ENCODE results near the gene OR10K1. TPM values are rescaled to one million over a fixed set of nuclear protein-coding genes. Genes with fewer than 3 reads are reported as not detected.

The OR10K1 gene
- total RNA-seq, 1 donor from 2014 or later: not detected

DNA sequence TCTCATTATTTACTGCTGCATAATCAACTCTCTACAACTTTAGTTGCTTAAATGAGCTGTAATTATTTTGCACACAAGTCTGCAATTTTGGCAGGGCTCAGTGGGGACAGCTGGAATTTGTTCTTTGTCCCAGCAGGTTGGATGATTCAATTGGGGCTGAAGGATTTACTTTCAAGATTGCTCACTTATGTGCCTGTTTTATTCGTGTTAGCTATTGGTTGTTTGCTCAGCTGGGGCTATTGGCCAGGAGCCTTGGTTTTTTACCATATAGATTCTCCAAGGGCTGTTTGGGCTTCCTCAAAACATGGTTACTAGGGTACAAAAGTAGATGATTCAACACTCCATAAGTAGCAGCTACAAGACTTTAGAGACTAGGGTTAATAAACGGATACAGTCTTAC, 23.8 kb downstream of the OR10K1 start:
- Histone ChIP-seq H4K20me1 (ENCODE audit: insufficient read depth, low read length) (no peaks in the 10 kb centered on the region), H3K9me3 (ENCODE audit: insufficient read depth, low read depth, low read length) (no peaks in the 10 kb centered on the region), H3K27me3 (ENCODE audit: insufficient read depth, low read length) (no peaks in the 10 kb centered on the region), H3K27ac (ENCODE audit: low read depth, low read length) (no peak overlapping the region), H3K4me2 (ENCODE audit: low read length) (no peak overlapping the region), H3K36me3 (ENCODE audit: insufficient read depth, low read length) (no peaks in the 10 kb centered on the region), H2AFZ (ENCODE audit: low read depth, low read length) (no peak overlapping the region), H3K79me2 (ENCODE audit: insufficient read depth, low read length) (no peaks in the 10 kb centered on the region), H3K9ac (ENCODE audit: low read length) (no peak overlapping the region), H3K4me3 (ENCODE audit: insufficient read depth, low read depth, low read length) (no peak overlapping the region), H3K4me1 (ENCODE audit: insufficient read depth, low read length) (no peaks in the 10 kb centered on the region)
- FAIRE-seq (no peak), DNase-seq (ENCODE audit: low read depth) (no peak)
- Mint-ChIP-seq H3K4me3 (ENCODE audit: unreplicated experiment) (no peak overlapping the region), H3K36me3 (ENCODE audit: low read depth, unreplicated experiment) (no peaks in the 10 kb centered on the region), H3K4me1 (ENCODE audit: low read depth, unreplicated experiment) (no peaks in the 10 kb centered on the region), H3K27me3 (ENCODE audit: low read depth, unreplicated experiment) (no peaks in the 10 kb centered on the region), H3K27ac (ENCODE audit: unreplicated experiment) (no peak overlapping the region), H3K9me3 (ENCODE audit: unreplicated experiment) (no peaks in the 10 kb centered on the region)
- TF ChIP-seq EZH2 (IDR thresholded peaks at IDR 0.05; ENCODE audit: insufficient read depth, low read length): no peak
- TF ChIP-seq, protein P1, sequence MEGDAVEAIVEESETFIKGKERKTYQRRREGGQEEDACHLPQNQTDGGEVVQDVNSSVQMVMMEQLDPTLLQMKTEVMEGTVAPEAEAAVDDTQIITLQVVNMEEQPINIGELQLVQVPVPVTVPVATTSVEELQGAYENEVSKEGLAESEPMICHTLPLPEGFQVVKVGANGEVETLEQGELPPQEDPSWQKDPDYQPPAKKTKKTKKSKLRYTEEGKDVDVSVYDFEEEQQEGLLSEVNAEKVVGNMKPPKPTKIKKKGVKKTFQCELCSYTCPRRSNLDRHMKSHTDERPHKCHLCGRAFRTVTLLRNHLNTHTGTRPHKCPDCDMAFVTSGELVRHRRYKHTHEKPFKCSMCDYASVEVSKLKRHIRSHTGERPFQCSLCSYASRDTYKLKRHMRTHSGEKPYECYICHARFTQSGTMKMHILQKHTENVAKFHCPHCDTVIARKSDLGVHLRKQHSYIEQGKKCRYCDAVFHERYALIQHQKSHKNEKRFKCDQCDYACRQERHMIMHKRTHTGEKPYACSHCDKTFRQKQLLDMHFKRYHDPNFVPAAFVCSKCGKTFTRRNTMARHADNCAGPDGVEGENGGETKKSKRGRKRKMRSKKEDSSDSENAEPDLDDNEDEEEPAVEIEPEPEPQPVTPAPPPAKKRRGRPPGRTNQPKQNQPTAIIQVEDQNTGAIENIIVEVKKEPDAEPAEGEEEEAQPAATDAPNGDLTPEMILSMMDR (IDR thresholded peaks at IDR 0.05; ENCODE audit: insufficient read depth, low read depth, low read length): no peak

DNA sequence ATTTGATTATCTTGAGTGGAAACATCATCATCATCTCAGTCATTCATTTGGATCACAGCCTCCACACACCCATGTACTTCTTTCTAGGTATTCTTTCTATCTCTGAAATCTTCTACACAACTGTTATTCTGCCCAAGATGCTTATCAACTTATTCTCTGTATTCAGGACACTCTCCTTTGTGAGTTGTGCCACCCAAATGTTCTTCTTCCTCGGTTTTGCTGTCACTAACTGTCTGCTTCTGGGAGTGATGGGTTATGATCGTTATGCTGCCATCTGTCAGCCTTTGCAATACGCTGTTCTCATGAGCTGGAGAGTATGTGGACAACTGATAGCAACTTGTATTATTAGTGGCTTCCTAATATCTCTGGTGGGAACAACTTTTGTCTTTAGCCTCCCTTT, 29.7 kb downstream of the OR10K1 start:
- H3K36me3 Mint-ChIP-seq (ENCODE audit: low read depth, unreplicated experiment): no peaks in the 10 kb centered on the region
- H3K27ac Mint-ChIP-seq (ENCODE audit: unreplicated experiment): no peak overlapping the region
- FAIRE-seq (no peak), DNase-seq (ENCODE audit: low read depth) (no peak)
- H3K4me1 ChIP-seq (ENCODE audit: insufficient read depth, low read length): no peaks in the 10 kb centered on the region
- no peaks in the 10 kb centered on the region for H3K27me3 ChIP-seq (ENCODE audit: insufficient read depth, low read length)
- H3K4me1 Mint-ChIP-seq (ENCODE audit: low read depth, unreplicated experiment): no peaks in the 10 kb centered on the region
- H3K27me3 Mint-ChIP-seq (ENCODE audit: low read depth, unreplicated experiment): no peaks in the 10 kb centered on the region
- H4K20me1 ChIP-seq (ENCODE audit: insufficient read depth, low read length): no peaks in the 10 kb centered on the region
- no peaks in the 10 kb centered on the region for H3K9me3 Mint-ChIP-seq (ENCODE audit: unreplicated experiment)
- no peak overlapping the region for H3K4me3 ChIP-seq (ENCODE audit: insufficient read depth, low read depth, low read length)
- no peak overlapping the region for H3K4me3 Mint-ChIP-seq (ENCODE audit: unreplicated experiment)
- H2AFZ ChIP-seq (ENCODE audit: low read depth, low read length): no peak overlapping the region
- H3K9ac ChIP-seq (ENCODE audit: low read length): no peak overlapping the region
- H3K36me3 ChIP-seq (ENCODE audit: insufficient read depth, low read length): no peaks in the 10 kb centered on the region
- H3K4me2 ChIP-seq (ENCODE audit: low read length): no peak overlapping the region
- TF ChIP-seq, protein P1 (IDR thresholded peaks at IDR 0.05; ENCODE audit: insufficient read depth, low read depth, low read length): no peak
- TF ChIP-seq EZH2 (IDR thresholded peaks at IDR 0.05; ENCODE audit: insufficient read depth, low read length): no peak
- H3K9me3 ChIP-seq (ENCODE audit: insufficient read depth, low read depth, low read length): no peaks in the 10 kb centered on the region
- H3K79me2 ChIP-seq (ENCODE audit: insufficient read depth, low read length): no peaks in the 10 kb centered on the region
- H3K27ac ChIP-seq (ENCODE audit: low read depth, low read length): no peak overlapping the region

DNA sequence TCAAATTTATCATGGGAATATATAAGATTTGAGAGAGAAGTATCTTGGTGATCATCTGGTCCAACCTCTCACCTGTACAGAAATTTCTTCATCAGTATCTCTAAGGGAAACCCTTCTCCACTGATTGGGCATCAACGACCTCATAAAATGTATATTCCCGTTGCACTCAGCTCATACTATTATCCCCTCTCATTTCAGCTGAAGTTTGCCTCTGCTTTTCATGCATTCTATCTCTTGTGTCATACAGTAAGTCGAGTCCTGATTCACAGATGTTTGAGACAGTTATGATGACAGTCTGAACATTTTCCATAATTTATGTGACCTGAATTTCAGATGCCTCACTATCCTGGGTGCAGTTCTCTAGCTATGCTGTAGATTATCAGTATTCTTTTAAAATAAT, 31.4 kb downstream of the OR10K1 start:
- H3K27ac ChIP-seq (ENCODE audit: low read depth, low read length): no peak overlapping the region
- H3K9ac ChIP-seq (ENCODE audit: low read length): no peak overlapping the region
- H3K4me3 Mint-ChIP-seq (ENCODE audit: unreplicated experiment): no peak overlapping the region
- FAIRE-seq (no peak), DNase-seq (ENCODE audit: low read depth) (no peak)
- H2AFZ ChIP-seq (ENCODE audit: low read depth, low read length): no peak overlapping the region
- no peaks in the 10 kb centered on the region for H3K36me3 ChIP-seq (ENCODE audit: insufficient read depth, low read length)
- no peaks in the 10 kb centered on the region for H3K9me3 Mint-ChIP-seq (ENCODE audit: unreplicated experiment)
- H3K79me2 ChIP-seq (ENCODE audit: insufficient read depth, low read length): no peaks in the 10 kb centered on the region
- no peak overlapping the region for H3K4me2 ChIP-seq (ENCODE audit: low read length)
- TF ChIP-seq, protein P1 (IDR thresholded peaks at IDR 0.05; ENCODE audit: insufficient read depth, low read depth, low read length): no peak
- TF ChIP-seq EZH2 (IDR thresholded peaks at IDR 0.05; ENCODE audit: insufficient read depth, low read length): no peak
- no peaks in the 10 kb centered on the region for H3K27me3 ChIP-seq (ENCODE audit: insufficient read depth, low read length)
- H3K4me1 ChIP-seq (ENCODE audit: insufficient read depth, low read length): no peaks in the 10 kb centered on the region
- no peaks in the 10 kb centered on the region for H3K36me3 Mint-ChIP-seq (ENCODE audit: low read depth, unreplicated experiment)
- no peak overlapping the region for H3K27ac Mint-ChIP-seq (ENCODE audit: unreplicated experiment)
- no peaks in the 10 kb centered on the region for H3K9me3 ChIP-seq (ENCODE audit: insufficient read depth, low read depth, low read length)
- H3K4me3 ChIP-seq (ENCODE audit: insufficient read depth, low read depth, low read length): no peak overlapping the region
- no peaks in the 10 kb centered on the region for H4K20me1 ChIP-seq (ENCODE audit: insufficient read depth, low read length)
- H3K27me3 Mint-ChIP-seq (ENCODE audit: low read depth, unreplicated experiment): no peaks in the 10 kb centered on the region
- H3K4me1 Mint-ChIP-seq (ENCODE audit: low read depth, unreplicated experiment): no peaks in the 10 kb centered on the region

Measured in astrocyte (in vitro differentiated cells and primary cell).